ENCODE measurements around the gene SDHA. TPM values are rescaled to one million over a fixed set of nuclear protein-coding genes. Genes with fewer than 3 reads are reported as not detected.

Gene SDHA
- total and polyA plus RNA-seq, 2 of the 13 experiments (the other 11 are each of a cell fraction or from before 2014, with no cell fraction given): 185 to 240 TPM

- no peak for TF ChIP-seq E2F2 (CRISPR knock-in tag; IDR thresholded peaks at IDR 0.05; ENCODE audit: borderline replicate concordance)
Observed at GRCh38 chr5:204001-204400, 14.1 kb upstream of the SDHA start (continued).

GRCh38 chr5:204462-204861 lies 13.7 kb upstream of the SDHA start:
- peaks cover 15 to 40% of the 10 kb centered on the region in 2 experiments; a peak in 4 of 5 replicates for H3K36me3 ChIP-seq (replicated peaks in 1 of 2; ENCODE audit: control insufficient read depth in 1 of 2, insufficient read depth in 2 of 2, low read length in 2 of 2)
- no TSS peak for BruUV-seq (replicated peaks)
- H3K79me2 ChIP-seq (ENCODE audit: insufficient read depth, low read length): peaks cover 17% of the 10 kb centered on the region
- FAIRE-seq (no peak), DNase-seq (ENCODE audit: low spot score) (no peak), ATAC-seq (no peak)
- POLR2A ChIA-PET: interaction anchor here (1.9 kb wide), 1 partner anchor 13 kb away, joined by 4 read pairs; the partner anchor contains the start of genes CCDC127 and SDHA
- H4K20me1 ChIP-seq (ENCODE audit: insufficient read depth, low read length): peaks cover 11% of the 10 kb centered on the region; the same call in 1 of the 2 replicates
- TF ChIP-seq ZBTB4 (CRISPR knock-in tag; IDR thresholded peaks at IDR 0.05; ENCODE audit: borderline replicate concordance) (no peak), SIN3A (IDR thresholded peaks at IDR 0.05; ENCODE audit: borderline replicate concordance, low read depth, low read length) (no peak), ZBTB10 (CRISPR knock-in tag; IDR thresholded peaks at IDR 0.05; ENCODE audit: borderline replicate concordance) (no peak), ZKSCAN8 (CRISPR knock-in tag; IDR thresholded peaks at IDR 0.05; ENCODE audit: borderline replicate concordance) (0 out of 2 replicates have a peak, but pooled peaks have one; percentile 47)
- in situ Hi-C loops (cut with HindIII; ENCODE audit: extremely low pct_ligation_motif_present, low pct_unique_long_range_greater_than_20kb) (no loop called here), intact Hi-C loops (cut with micrococcal nuclease; ENCODE audit: unreplicated experiment) (no loop called here)
- no peaks in the 10 kb centered on the region for H3K9me3 ChIP-seq (ENCODE audit: low read length)
- H3K4me2 ChIP-seq (ENCODE audit: low read depth, low read length): no peak overlapping the region
- no peak overlapping the region for H2AFZ ChIP-seq (ENCODE audit: low read length)
- CTCF ChIA-PET (ENCODE audit: low intra/inter-chr PET ratio, low total read pairs): no interaction called here
- H3K9ac ChIP-seq (ENCODE audit: insufficient read depth, low read depth, low read length): no peak overlapping the region
- H3K27me3 ChIP-seq (ENCODE audit: control insufficient read depth in 1 of 2, insufficient read depth in 2 of 2, low read length in 2 of 2): no peaks in the 10 kb centered on the region
- no peak overlapping the region for H3K4me3 ChIP-seq (replicated peaks in 1 of 3; ENCODE audit: insufficient read depth in 1 of 3, low read depth in 2 of 3, low read length in 3 of 3)
- H3K4me1 ChIP-seq (ENCODE audit: insufficient read depth, low read length): no peaks in the 10 kb centered on the region
- H3K27ac ChIP-seq (ENCODE audit: extremely low read length, insufficient read depth, low read length): no peak overlapping the region
